Measurements from ENCODE around the gene LAMA2. TPM values are rescaled to one million over a fixed set of nuclear protein-coding genes. Genes with fewer than 3 reads are reported as not detected.

The LAMA2 gene
- total RNA-seq, 2 experiments from 2014 or later: 0.69 to 1.5 TPM

GRCh38 chr6:129284225-129284624 is 401.3 kb downstream of the LAMA2 start:
- Mint-ChIP-seq H3K36me3 (ENCODE audit: low read depth) (no peaks in the 10 kb centered on the region), H3K4me1 (ENCODE audit: low read depth) (peaks cover 11% of the 10 kb centered on the region), H3K4me3 (no peak overlapping the region), H3K9me3 (no peaks in the 10 kb centered on the region), H3K27me3 (peaks cover 3% of the 10 kb centered on the region), H3K27ac (no peak overlapping the region)
- ATAC-seq (no peak), DNase-seq (no peak)
- ChIA-PET CTCF (no interaction called here), POLR2A (no interaction called here)
- intact Hi-C loops (cut with micrococcal nuclease): no loop called here
- no peak for TF ChIP-seq CTCF (IDR thresholded peaks at IDR 0.05)

GRCh38 chr6:129287231-129288177 is 404.6 kb downstream of the LAMA2 start:
- no peak for ATAC-seq
- no peaks in the 10 kb centered on the region for H3K4me1 Mint-ChIP-seq (ENCODE audit: low read depth)
- CTCF ChIA-PET: no interaction called here

GRCh38 chr6:129289442-129289841 is 406.5 kb downstream of the LAMA2 start:
- POLR2A ChIA-PET: no interaction called here
- no peak for DNase-seq
- Mint-ChIP-seq H3K27me3 (peaks cover 3% of the 10 kb centered on the region), H3K4me1 (ENCODE audit: low read depth) (no peaks in the 10 kb centered on the region), H3K27ac (no peak overlapping the region), H3K36me3 (ENCODE audit: low read depth) (no peaks in the 10 kb centered on the region), H3K4me3 (no peak overlapping the region), H3K9me3 (no peaks in the 10 kb centered on the region)
- CTCF ChIA-PET: no interaction called here
- no peak for ATAC-seq
- TF ChIP-seq CTCF (IDR thresholded peaks at IDR 0.05): no peak
- intact Hi-C loops (cut with micrococcal nuclease): no loop called here

More at GRCh38 chr6:129287231-129288177, 404.6 kb downstream of the LAMA2 start:
- H3K9me3 Mint-ChIP-seq: no peaks in the 10 kb centered on the region
- intact Hi-C loops (cut with micrococcal nuclease): no loop called here
- TF ChIP-seq CTCF (IDR thresholded peaks at IDR 0.05): no peak
- no peak for DNase-seq
- no peak overlapping the region for H3K27ac Mint-ChIP-seq
- no peak overlapping the region for H3K4me3 Mint-ChIP-seq
- H3K36me3 Mint-ChIP-seq (ENCODE audit: low read depth): no peaks in the 10 kb centered on the region
- POLR2A ChIA-PET: interaction anchor here (0.9 kb wide), 1 partner anchor 20 kb away, joined by 3 read pairs; no protein-coding TSS in a partner anchor
- H3K27me3 Mint-ChIP-seq: peaks cover 3% of the 10 kb centered on the region

- Mint-ChIP-seq H3K4me3 (no peak overlapping the region), H3K27ac (no peak overlapping the region), H3K4me1 (ENCODE audit: low read depth) (no peaks in the 10 kb centered on the region), H3K36me3 (ENCODE audit: low read depth) (no peaks in the 10 kb centered on the region), H3K27me3 (peaks cover under 1% of the 10 kb centered on the region), H3K9me3 (no peaks in the 10 kb centered on the region)
- ATAC-seq: no peak
- DNase-seq: no peak
- POLR2A ChIA-PET: interaction anchor here (1.2 kb wide), 1 partner anchor 7 kb away, joined by 3 read pairs; no protein-coding TSS in a partner anchor
- CTCF ChIA-PET: interaction anchor here (1.0 kb wide), 1 partner anchor 78 kb away, joined by 3 read pairs; no protein-coding TSS in a partner anchor
- no peak for TF ChIP-seq CTCF (IDR thresholded peaks at IDR 0.05)
- intact Hi-C loops (cut with micrococcal nuclease): no loop called here
These were observed 409.9 kb downstream of the LAMA2 start for GRCh38 chr6:129292836-129293235.

- intact Hi-C loops (cut with micrococcal nuclease): no loop called here
- Mint-ChIP-seq H3K36me3 (ENCODE audit: low read depth) (no peaks in the 10 kb centered on the region), H3K27me3 (peaks cover 4% of the 10 kb centered on the region), H3K4me3 (no peak overlapping the region), H3K4me1 (ENCODE audit: low read depth) (no peaks in the 10 kb centered on the region), H3K27ac (no peak overlapping the region), H3K9me3 (no peaks in the 10 kb centered on the region)
- no peak for DNase-seq
- no peak for ATAC-seq
- ChIA-PET CTCF (no interaction called here), POLR2A (interaction anchor here (0.6 kb wide), 1 partner anchor 104 kb away, joined by 3 read pairs; no protein-coding TSS in a partner anchor)
- no peak for TF ChIP-seq CTCF (IDR thresholded peaks at IDR 0.05)
These were observed 414.7 kb downstream of the LAMA2 start for GRCh38 chr6:129297592-129297991.

All from activated CD8-positive, alpha-beta T cell treated with anti-CD3 and anti-CD28 coated beads for 36 hours (primary cell).